ENCODE results near the gene SLC24A4.
"Not testable (repeated sequence)": the region's sequence is repeated elsewhere in the genome, so short reads cannot be mapped to it uniquely, and the experiment has no call there.

Gene SLC24A4

GRCh38 chr14:92525322-92526095 lies 202.5 kb downstream of the SLC24A4 start:
- Mint-ChIP-seq H3K9me3 (no peaks in the 10 kb centered on the region), H3K4me1 (ENCODE audit: low read depth) (peaks cover 17% of the 10 kb centered on the region), H3K36me3 (ENCODE audit: low read depth) (peaks cover 4% of the 10 kb centered on the region), H3K27ac (peak overlapping the region; percentile 52), H3K4me3 (no peak overlapping the region), H3K27me3 (ENCODE audit: low read depth) (peaks cover 8% of the 10 kb centered on the region)

- peak overlapping the region; percentile 10 for H3K27ac Mint-ChIP-seq
- no peaks in the 10 kb centered on the region for H3K36me3 Mint-ChIP-seq (ENCODE audit: low read depth)
- H3K4me1 Mint-ChIP-seq (ENCODE audit: low read depth): peaks cover 21% of the 10 kb centered on the region
- H3K4me3 Mint-ChIP-seq: no peak overlapping the region
- H3K27me3 Mint-ChIP-seq (ENCODE audit: low read depth): peaks cover 8% of the 10 kb centered on the region
- H3K9me3 Mint-ChIP-seq: no peaks in the 10 kb centered on the region
Measured at GRCh38 chr14:92527721-92528120, 204.8 kb downstream of the SLC24A4 start.

- H3K36me3 Mint-ChIP-seq (ENCODE audit: low read depth): no peaks in the 10 kb centered on the region
- no peak overlapping the region for H3K27ac Mint-ChIP-seq
- no peaks in the 10 kb centered on the region for H3K9me3 Mint-ChIP-seq
- H3K4me3 Mint-ChIP-seq: no peak overlapping the region
- peaks cover 25% of the 10 kb centered on the region for H3K4me1 Mint-ChIP-seq (ENCODE audit: low read depth)
- peaks cover 13% of the 10 kb centered on the region for H3K27me3 Mint-ChIP-seq (ENCODE audit: low read depth)
Measured at GRCh38 chr14:92528486-92529100, 205.6 kb downstream of the SLC24A4 start.

- no peaks in the 10 kb centered on the region for H3K36me3 Mint-ChIP-seq (ENCODE audit: low read depth)
- no peak overlapping the region for H3K4me3 Mint-ChIP-seq
- peaks cover 16% of the 10 kb centered on the region for H3K27me3 Mint-ChIP-seq (ENCODE audit: low read depth)
- no peak overlapping the region for H3K27ac Mint-ChIP-seq
- no peaks in the 10 kb centered on the region for H3K9me3 Mint-ChIP-seq
- peaks cover 31% of the 10 kb centered on the region for H3K4me1 Mint-ChIP-seq (ENCODE audit: low read depth)
Measured at GRCh38 chr14:92529903-92530302, 206.9 kb downstream of the SLC24A4 start.

GRCh38 chr14:92531106-92531873 lies 208.3 kb downstream of the SLC24A4 start:
- Mint-ChIP-seq H3K27ac (peak overlapping the region; percentile 80), H3K4me3 (peak overlapping the region; percentile 42), H3K9me3 (no peaks in the 10 kb centered on the region), H3K4me1 (ENCODE audit: low read depth) (peaks cover 42% of the 10 kb centered on the region), H3K27me3 (ENCODE audit: low read depth) (peaks cover 20% of the 10 kb centered on the region), H3K36me3 (ENCODE audit: low read depth) (no peaks in the 10 kb centered on the region)

- Mint-ChIP-seq H3K27ac (no peak overlapping the region), H3K27me3 (ENCODE audit: low read depth) (peaks cover 20% of the 10 kb centered on the region), H3K4me1 (ENCODE audit: low read depth) (peaks cover 43% of the 10 kb centered on the region), H3K36me3 (ENCODE audit: low read depth) (no peaks in the 10 kb centered on the region), H3K9me3 (no peaks in the 10 kb centered on the region), H3K4me3 (no peak overlapping the region)
Measured at GRCh38 chr14:92532490-92533163, 209.7 kb downstream of the SLC24A4 start.

GRCh38 chr14:92534932-92535643 lies 212.1 kb downstream of the SLC24A4 start:
- Mint-ChIP-seq H3K27me3 (ENCODE audit: low read depth) (peaks cover 13% of the 10 kb centered on the region), H3K36me3 (ENCODE audit: low read depth) (no peaks in the 10 kb centered on the region), H3K27ac (peak overlapping the region; percentile 47), H3K9me3 (no peaks in the 10 kb centered on the region), H3K4me3 (peak overlapping the region; percentile 54), H3K4me1 (ENCODE audit: low read depth) (peaks cover 40% of the 10 kb centered on the region)

GRCh38 chr14:92536231-92536630 lies 213.3 kb downstream of the SLC24A4 start:
- not testable (repeated sequence) for H3K9me3 Mint-ChIP-seq; H3K27ac Mint-ChIP-seq; H3K36me3 Mint-ChIP-seq (ENCODE audit: low read depth)
- Mint-ChIP-seq H3K4me1 (ENCODE audit: low read depth) (peaks cover 37% of the 10 kb centered on the region), H3K27me3 (ENCODE audit: low read depth) (peaks cover 12% of the 10 kb centered on the region), H3K4me3 (peak overlapping the region; percentile 19)

- Mint-ChIP-seq H3K4me3 (no peak overlapping the region), H3K27ac (no peak overlapping the region), H3K9me3 (no peaks in the 10 kb centered on the region), H3K36me3 (ENCODE audit: low read depth) (no peaks in the 10 kb centered on the region), H3K4me1 (ENCODE audit: low read depth) (peaks cover 33% of the 10 kb centered on the region), H3K27me3 (ENCODE audit: low read depth) (peaks cover 11% of the 10 kb centered on the region)
Measured at GRCh38 chr14:92538412-92538985, 215.5 kb downstream of the SLC24A4 start.

GRCh38 chr14:92539419-92539818 lies 216.5 kb downstream of the SLC24A4 start:
- Mint-ChIP-seq H3K27me3 (ENCODE audit: low read depth) (peaks cover 11% of the 10 kb centered on the region), H3K4me3 (no peak overlapping the region), H3K27ac (no peak overlapping the region), H3K9me3 (no peaks in the 10 kb centered on the region), H3K4me1 (ENCODE audit: low read depth) (peaks cover 34% of the 10 kb centered on the region), H3K36me3 (ENCODE audit: low read depth) (no peaks in the 10 kb centered on the region)

- H3K4me1 Mint-ChIP-seq (ENCODE audit: low read depth): peaks cover 29% of the 10 kb centered on the region
- H3K27ac Mint-ChIP-seq: no peak overlapping the region
- peaks cover 7% of the 10 kb centered on the region for H3K27me3 Mint-ChIP-seq (ENCODE audit: low read depth)
- H3K4me3 Mint-ChIP-seq: no peak overlapping the region
- H3K36me3 Mint-ChIP-seq (ENCODE audit: low read depth): no peaks in the 10 kb centered on the region
- H3K9me3 Mint-ChIP-seq: no peaks in the 10 kb centered on the region
Measured at GRCh38 chr14:92539875-92540274, 216.9 kb downstream of the SLC24A4 start.

GRCh38 chr14:92540472-92541048 lies 217.6 kb downstream of the SLC24A4 start:
- H3K9me3 Mint-ChIP-seq: no peaks in the 10 kb centered on the region
- no peaks in the 10 kb centered on the region for H3K36me3 Mint-ChIP-seq (ENCODE audit: low read depth)
- no peak overlapping the region for H3K27ac Mint-ChIP-seq
- no peak overlapping the region for H3K4me3 Mint-ChIP-seq
- peaks cover 7% of the 10 kb centered on the region for H3K27me3 Mint-ChIP-seq (ENCODE audit: low read depth)
- H3K4me1 Mint-ChIP-seq (ENCODE audit: low read depth): peaks cover 23% of the 10 kb centered on the region

- H3K27ac Mint-ChIP-seq: no peak overlapping the region
- no peaks in the 10 kb centered on the region for H3K36me3 Mint-ChIP-seq (ENCODE audit: low read depth)
- H3K27me3 Mint-ChIP-seq (ENCODE audit: low read depth): peaks cover 3% of the 10 kb centered on the region
- no peaks in the 10 kb centered on the region for H3K9me3 Mint-ChIP-seq
- H3K4me3 Mint-ChIP-seq: no peak overlapping the region
- H3K4me1 Mint-ChIP-seq (ENCODE audit: low read depth): peaks cover 16% of the 10 kb centered on the region
Measured at GRCh38 chr14:92542766-92543554, 220.0 kb downstream of the SLC24A4 start.

Data from T-helper 1 cell treated with Interleukin-12 subunit alpha and Interleukin-12 subunit beta and Interleukin-4 antibody, amounts not matched to agents 30 μg/mL and 1 μg/mL, for 36 hours (primary cell).